ENCODE measurements around the gene MOB2.

MOB2 gene

DNA sequence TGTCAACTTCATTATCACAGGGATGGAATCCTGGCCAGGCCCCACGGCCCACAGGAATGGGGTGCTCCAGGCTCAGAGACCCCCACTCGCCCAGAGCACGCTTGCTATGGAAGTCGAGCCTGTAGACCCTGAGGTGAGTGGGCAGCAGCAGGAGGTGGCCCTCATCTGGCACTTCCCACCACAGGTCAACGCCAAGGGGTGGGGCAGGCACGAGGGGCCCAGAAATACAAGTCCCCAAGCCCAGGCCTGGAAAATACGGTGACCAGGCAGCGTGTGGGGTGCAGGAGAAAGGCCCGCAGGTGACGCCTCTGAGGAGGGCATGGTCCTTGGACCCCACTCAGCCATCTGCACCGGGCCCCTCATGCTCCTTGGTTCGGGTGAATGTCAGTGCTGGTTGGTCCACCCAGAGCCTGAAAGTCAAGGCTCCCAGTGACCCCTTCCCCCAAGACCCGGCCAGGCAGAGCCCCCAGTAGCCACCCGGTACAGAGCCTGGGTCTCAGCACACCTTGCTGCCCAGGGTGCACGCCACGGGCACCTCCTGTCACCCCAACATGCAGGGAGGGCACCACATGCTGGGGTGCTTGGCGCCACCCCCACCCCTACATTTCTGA lies 2.4 kb downstream of the MOB2 start:
- H3K4me3 ChIP-seq (ENCODE audit: low read length), result no peak overlapping the region
- TF ChIP-seq, protein P1, sequence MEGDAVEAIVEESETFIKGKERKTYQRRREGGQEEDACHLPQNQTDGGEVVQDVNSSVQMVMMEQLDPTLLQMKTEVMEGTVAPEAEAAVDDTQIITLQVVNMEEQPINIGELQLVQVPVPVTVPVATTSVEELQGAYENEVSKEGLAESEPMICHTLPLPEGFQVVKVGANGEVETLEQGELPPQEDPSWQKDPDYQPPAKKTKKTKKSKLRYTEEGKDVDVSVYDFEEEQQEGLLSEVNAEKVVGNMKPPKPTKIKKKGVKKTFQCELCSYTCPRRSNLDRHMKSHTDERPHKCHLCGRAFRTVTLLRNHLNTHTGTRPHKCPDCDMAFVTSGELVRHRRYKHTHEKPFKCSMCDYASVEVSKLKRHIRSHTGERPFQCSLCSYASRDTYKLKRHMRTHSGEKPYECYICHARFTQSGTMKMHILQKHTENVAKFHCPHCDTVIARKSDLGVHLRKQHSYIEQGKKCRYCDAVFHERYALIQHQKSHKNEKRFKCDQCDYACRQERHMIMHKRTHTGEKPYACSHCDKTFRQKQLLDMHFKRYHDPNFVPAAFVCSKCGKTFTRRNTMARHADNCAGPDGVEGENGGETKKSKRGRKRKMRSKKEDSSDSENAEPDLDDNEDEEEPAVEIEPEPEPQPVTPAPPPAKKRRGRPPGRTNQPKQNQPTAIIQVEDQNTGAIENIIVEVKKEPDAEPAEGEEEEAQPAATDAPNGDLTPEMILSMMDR (conservative IDR thresholded peaks at IDR 0.05; ENCODE audit: low read length), result no peak
- DNase-seq (ENCODE audit: low read depth), result no peak

DNA sequence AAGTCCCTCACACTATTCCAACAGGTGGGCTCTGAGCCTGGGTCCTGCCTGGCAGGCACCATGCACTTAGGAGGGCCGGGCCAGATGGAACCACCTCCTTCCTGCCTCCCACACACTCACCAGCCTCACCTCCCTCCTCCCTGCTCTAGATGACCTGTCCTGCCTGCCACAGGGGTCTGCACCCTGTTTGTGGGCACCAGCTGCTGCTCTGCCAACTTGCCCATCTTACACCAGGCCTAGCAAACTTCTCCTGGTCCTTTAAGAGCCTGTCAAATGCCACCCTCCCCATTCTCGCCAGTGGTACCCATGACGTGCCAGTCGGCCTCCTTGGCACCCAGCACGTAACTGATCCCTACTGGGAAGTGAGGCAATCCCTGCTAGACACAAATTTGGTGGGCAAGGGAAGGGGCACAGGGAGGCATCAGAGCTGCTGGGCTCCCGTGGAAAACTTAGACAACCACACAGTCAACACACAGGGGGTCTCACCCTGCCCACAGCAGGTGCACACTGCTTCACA lies 3.1 kb downstream of the MOB2 start:
- no peak for DNase-seq (ENCODE audit: low read depth)
- TF ChIP-seq, protein P1 (conservative IDR thresholded peaks at IDR 0.05; ENCODE audit: low read length), result no peak

DNA sequence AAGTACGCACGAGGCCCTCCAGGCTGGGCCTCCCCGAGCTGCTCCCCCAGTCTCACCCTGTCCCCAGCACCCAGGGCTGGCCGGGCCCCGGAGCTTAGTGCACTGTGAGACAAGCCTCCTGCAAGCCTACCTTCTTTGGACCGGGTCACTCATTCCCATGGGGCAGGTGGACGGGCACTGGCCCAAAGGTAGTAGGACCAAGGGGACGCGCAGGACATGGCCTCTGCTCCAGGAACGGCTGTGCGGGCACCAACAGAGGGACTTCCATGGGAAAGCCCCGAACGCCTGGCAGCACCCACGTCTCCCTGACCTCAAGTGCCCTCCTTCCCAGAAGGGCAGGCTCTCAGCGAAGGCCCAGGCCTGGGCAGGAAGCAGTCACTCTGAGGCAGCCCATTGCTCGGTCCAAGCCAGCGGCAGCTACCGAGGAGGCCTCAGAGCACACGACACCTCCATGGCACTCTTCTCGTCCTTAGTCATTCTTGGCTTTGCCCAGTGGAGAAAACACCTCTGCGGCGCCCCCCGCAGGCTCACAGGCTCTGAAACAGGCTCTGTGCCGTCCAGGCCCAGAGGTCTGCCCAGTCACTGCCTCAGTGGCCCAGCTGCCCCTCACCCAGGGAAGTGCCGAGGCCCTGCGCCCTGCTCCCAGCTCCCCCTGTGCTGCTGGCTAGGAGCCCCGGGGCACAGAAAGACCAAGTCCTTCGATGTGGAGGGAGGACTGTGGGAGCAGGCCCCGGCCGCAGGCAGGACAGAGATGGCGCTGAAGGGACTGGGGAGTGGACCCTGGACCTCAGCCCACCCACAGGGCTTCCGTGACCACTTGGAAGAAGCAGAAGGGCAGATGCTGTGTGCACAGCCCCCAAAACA lies 3.8 kb downstream of the MOB2 start:
- no peak overlapping the region for H3K4me3 ChIP-seq (ENCODE audit: low read length)
- no peak for DNase-seq (ENCODE audit: low read depth)
- TF ChIP-seq, protein P1 (conservative IDR thresholded peaks at IDR 0.05; ENCODE audit: low read length), result no peak

More for the DNA sequence above, 3.1 kb downstream of the MOB2 start:
- no peak overlapping the region for H3K4me3 ChIP-seq (ENCODE audit: low read length)

DNA sequence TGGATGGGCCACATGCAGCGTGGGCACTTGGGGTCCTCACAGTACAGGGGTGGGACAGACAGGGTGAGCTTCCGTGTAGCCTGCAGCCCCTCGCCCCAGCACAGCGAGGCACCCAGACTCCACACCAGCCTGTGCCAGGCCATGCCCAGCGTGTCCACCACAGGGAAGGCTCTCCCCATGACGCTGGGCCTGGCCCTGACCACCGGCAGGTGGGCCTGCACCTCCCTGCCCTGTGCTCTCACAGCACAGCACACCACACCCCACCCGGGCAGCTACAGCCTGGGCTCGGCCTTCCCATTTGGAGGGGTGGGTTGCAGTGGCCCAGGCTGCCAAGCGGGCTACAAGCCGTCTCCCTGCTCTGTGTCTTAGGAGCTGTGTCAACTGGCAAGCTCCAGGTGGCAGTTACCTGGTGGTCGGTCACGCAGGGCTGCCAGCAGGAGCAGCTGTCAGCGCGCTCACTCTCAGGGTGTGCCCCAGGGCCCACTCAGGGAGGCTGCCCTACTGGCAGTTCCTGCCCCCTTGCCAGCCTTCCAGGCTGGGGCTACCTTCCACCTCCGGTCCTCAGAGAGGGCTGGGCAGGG lies 4.6 kb downstream of the MOB2 start:
- TF ChIP-seq, protein P1 (conservative IDR thresholded peaks at IDR 0.05; ENCODE audit: low read length), result no peak
- no peak overlapping the region for H3K4me3 ChIP-seq (ENCODE audit: low read length)
- DNase-seq (ENCODE audit: low read depth), result no peak

DNA sequence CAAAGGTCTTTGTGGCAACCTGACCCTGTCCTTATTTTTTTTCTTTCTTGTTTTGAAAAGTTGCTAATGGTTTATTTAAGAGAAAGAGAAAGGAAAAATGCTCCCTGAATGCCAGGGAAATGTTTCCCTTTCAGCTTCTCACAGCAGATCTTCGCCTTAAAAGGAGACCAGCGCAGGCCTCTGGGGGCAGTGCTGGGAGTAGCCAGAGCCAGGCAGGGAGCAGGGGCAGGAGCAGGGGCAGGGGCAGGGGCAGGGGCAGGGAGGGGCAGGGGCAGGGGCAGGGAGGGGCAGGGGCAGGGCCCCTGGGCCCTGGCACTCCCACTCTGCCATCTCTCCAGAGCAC lies 5.1 kb downstream of the MOB2 start:
- TF ChIP-seq, protein P1 (conservative IDR thresholded peaks at IDR 0.05; ENCODE audit: low read length), result no peak
- H3K4me3 ChIP-seq (ENCODE audit: low read length), result no peak overlapping the region
- no peak for DNase-seq (ENCODE audit: low read depth)

DNA sequence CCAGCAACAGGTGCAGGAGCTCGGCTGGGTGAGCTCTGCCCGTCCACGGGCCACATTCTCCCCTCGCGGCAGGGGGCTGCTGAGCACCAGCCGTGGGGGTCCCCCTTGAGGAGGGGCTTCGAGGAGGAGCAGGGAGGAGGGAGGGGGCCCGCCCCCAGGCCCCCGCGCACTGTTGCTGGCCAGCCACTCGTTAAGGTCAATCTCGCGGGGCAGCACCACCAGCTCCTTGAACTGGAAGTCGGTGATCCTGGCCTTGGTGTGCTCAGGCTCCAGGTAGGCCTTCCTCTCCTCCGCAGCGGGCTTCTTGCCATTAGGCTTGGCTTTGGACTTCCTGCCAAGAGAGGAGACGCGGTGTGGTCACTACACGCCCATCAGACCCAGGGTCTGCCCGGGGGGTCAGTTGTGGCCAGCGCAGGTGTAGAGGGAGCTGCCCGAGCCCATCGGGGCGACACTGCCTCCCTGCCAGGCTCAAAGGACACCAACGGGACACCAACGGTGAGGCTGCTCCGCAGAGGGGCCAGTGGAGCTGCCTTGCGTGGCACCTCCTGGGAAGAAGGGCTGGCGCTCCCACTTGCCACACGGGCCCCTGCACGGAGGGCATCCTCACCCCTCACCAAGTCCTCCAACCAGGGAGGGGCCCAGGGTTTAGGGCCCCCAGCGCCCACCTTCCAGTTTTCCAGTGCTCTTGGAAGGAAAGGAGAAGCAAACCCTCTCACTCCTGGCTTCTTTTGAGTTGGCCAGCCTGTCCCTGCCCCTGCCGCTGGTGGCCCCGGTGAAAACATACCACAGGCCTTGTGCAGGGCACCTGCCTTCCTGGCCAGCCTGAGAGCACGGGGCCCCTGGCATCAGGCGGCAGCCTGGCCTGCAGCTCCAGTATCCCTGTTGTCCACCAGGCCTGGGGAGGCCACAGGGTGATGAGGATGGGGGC lies 5.8 kb downstream of the MOB2 start:
- no peak for DNase-seq (ENCODE audit: low read depth)
- TF ChIP-seq, protein P1 (conservative IDR thresholded peaks at IDR 0.05; ENCODE audit: low read length), result no peak
- no peak overlapping the region for H3K4me3 ChIP-seq (ENCODE audit: low read length)
